ENCODE results near the gene AMIGO1.
A peak's percentile ranks its signal among the peaks of the same experiment; 100 is the strongest.

DNA sequence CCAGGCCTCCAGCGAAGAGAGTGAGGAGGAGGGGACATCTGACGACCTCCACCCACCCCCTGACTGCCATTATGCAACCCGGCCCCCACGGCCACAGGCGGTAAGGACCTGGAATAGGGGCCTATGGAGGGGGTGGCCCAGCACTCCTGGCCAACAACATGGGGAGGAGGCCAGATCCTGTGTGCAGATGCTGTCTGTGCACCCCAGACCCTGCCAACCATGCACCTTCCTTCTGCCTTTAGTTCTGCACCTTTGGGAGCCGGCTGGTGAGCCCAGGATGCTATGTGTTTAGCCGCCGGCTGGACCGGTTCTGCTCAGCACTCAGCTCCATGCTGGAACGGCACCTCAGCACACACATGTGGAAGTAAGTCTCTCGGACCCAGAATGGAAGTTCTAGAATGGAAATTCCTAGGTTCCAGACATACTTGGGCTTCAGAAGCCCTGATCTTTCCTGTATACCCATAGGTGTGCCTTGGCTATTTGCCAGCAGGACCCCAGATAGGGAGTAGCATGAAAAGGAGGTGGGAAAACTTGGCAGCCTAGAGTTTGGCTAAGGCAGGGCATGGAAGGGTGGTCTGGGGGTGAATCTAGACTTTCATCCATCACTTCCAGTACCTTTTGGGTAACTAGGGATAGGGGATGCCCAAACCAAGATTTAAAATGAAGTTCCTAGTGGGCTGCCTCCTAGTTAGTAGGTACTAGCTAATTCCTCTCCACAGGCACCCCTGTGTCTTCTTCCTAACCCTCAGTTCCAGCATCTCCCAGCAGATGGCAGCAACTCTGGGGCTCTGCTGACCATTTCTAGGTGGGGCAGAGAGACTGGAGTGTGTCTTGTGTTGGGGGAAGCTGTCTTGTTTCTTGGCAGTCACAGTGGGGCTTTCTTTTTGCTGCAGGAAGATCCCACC lies 19.2 kb downstream of the AMIGO1 start:
- TF ChIP-seq CTCF (IDR thresholded peaks at IDR 0.05) (peak; percentile 67 to 82 (median 80)), POLR2A (IDR thresholded peaks at IDR 0.05) (no peak)

Data from adrenal gland (tissue), 5 donors.